ENCODE results near the gene SLC39A9. TPM values are rescaled to one million over a fixed set of nuclear protein-coding genes. Genes with fewer than 3 reads are reported as not detected.

SLC39A9 gene
- total RNA-seq, 1 experiment from 2014 or later: 39.8 TPM

- H2BK12ac ChIP-seq (ENCODE audit: insufficient read length, low read depth, low read length): no peak overlapping the region
- no peak overlapping the region for H2AFZ ChIP-seq (ENCODE audit: low read length)
- H4K91ac ChIP-seq (ENCODE audit: insufficient read length, low read depth, low read length): no peak overlapping the region
- H2BK120ac ChIP-seq (ENCODE audit: low read depth, low read length, poor library complexity, severe bottlenecking): no peak overlapping the region
- no CpG with 5 or more reads among the region's 1 CpG for WGBS (ENCODE audit: extremely low coverage, insufficient read length, low lambda C conversion rate)
- H3K4me1 ChIP-seq (ENCODE audit: insufficient read depth, low read length): no peaks in the 10 kb centered on the region
- Mint-ChIP-seq H3K27me3 (ENCODE audit: low read depth) (peaks cover 24% of the 10 kb centered on the region), H3K9me3 (no peaks in the 10 kb centered on the region; a peak in 1 of 5 replicates), H3K4me3 (no peak overlapping the region), H3K27ac (no peak overlapping the region), H3K36me3 (ENCODE audit: insufficient read depth in 1 of 3, low read depth in 3 of 3) (no peaks in the 10 kb centered on the region), H3K4me1 (peaks cover 5 to 7% of the 10 kb centered on the region in 2 experiments)
- no peak overlapping the region for H2BK20ac ChIP-seq (ENCODE audit: low read depth, low read length, poor library complexity, severe bottlenecking)
- H4K8ac ChIP-seq (replicated peaks; ENCODE audit: insufficient read length, low read depth, low read length): no peak overlapping the region
- H3K4me2 ChIP-seq (ENCODE audit: insufficient read depth, insufficient read length, low read length): no peak overlapping the region
- H4K5ac ChIP-seq (ENCODE audit: insufficient read length, low read depth, low read length): no peak overlapping the region
- no peak overlapping the region for H3K23ac ChIP-seq (ENCODE audit: insufficient read length, low read depth, low read length)
- no peak overlapping the region for H3T11ph ChIP-seq (ENCODE audit: low read length)
- no peaks in the 10 kb centered on the region for H3K79me1 ChIP-seq (ENCODE audit: insufficient read depth, low read depth, low read length, poor library complexity, severe bottlenecking)
- DNase-seq: no peak
- TF ChIP-seq CTCF (conservative IDR thresholded peaks at IDR 0.05): no peak
- no peaks in the 10 kb centered on the region for H4K20me1 ChIP-seq (ENCODE audit: control insufficient read depth, insufficient read depth, insufficient read length)
- H3K27me3 ChIP-seq (ENCODE audit: insufficient read depth, low read length): no peaks in the 10 kb centered on the region
- no peak overlapping the region for H3K56ac ChIP-seq (ENCODE audit: insufficient read length, low read depth, low read length)
- no peak overlapping the region for H3K18ac ChIP-seq (ENCODE audit: insufficient read length, low read depth, low read length)
- no peaks in the 10 kb centered on the region for H3K23me2 ChIP-seq (ENCODE audit: insufficient read length, low read depth, low read length, poor library complexity, severe bottlenecking)
- no peak overlapping the region for H3K14ac ChIP-seq (ENCODE audit: insufficient read depth, low read length)
- no peak overlapping the region for H3K27ac ChIP-seq (ENCODE audit: insufficient read length, low read depth, low read length)
- H3K9me3 ChIP-seq (ENCODE audit: control insufficient read depth, low read depth, low read length): no peaks in the 10 kb centered on the region
- no peak overlapping the region for H2BK15ac ChIP-seq (ENCODE audit: low read depth, low read length)
- no peak overlapping the region for H3K4ac ChIP-seq (ENCODE audit: low read depth, low read length)
- no peak overlapping the region for H2BK5ac ChIP-seq (ENCODE audit: insufficient read length, low read length)
- H2AK5ac ChIP-seq (ENCODE audit: insufficient read length, low read length): no peak overlapping the region
- H3K79me2 ChIP-seq (ENCODE audit: insufficient read depth, low read length): no peaks in the 10 kb centered on the region
- H3K9ac ChIP-seq (ENCODE audit: extremely low read depth, insufficient read length, low read length): no peak overlapping the region
These were observed 107.7 kb downstream of the SLC39A9 start for GRCh38 chr14:69506241-69506595.

Other genes starting within 250 kb of the SLC39A9 start
- 27.9 and 31.4 TPM in 2 replicates for gene DCAF5, start 245.6 kb upstream of the SLC39A9 start, total RNA-seq (2021)
- gene EXD2, start 207.2 kb upstream of the SLC39A9 start, total RNA-seq (2021): 19.6 and 20.0 TPM in 2 replicates
- 2.3 and 3.0 TPM in 2 replicates for gene GALNT16, start 138.5 kb upstream of the SLC39A9 start, total RNA-seq (2021)
- gene ERH, start 393 bp upstream of the SLC39A9 start, total RNA-seq (2021): 428 and 443 TPM in 2 replicates
- gene PLEKHD1, start 86.0 kb downstream of the SLC39A9 start, total RNA-seq (2021): 0.29 and 0.37 TPM in 2 replicates
- 6.1 and 6.2 TPM in 2 replicates for gene CCDC177, start 176.2 kb downstream of the SLC39A9 start, total RNA-seq (2021)
- 3.6 and 3.7 TPM in 2 replicates for gene SUSD6, start 212.9 kb downstream of the SLC39A9 start, total RNA-seq (2021)